ENCODE data around the gene BTBD16. TPM values are rescaled to one million over a fixed set of nuclear protein-coding genes. Genes with fewer than 3 reads are reported as not detected.

The BTBD16 gene
- total RNA-seq, 1 experiment from 2014 or later = 0.82 TPM

DNA sequence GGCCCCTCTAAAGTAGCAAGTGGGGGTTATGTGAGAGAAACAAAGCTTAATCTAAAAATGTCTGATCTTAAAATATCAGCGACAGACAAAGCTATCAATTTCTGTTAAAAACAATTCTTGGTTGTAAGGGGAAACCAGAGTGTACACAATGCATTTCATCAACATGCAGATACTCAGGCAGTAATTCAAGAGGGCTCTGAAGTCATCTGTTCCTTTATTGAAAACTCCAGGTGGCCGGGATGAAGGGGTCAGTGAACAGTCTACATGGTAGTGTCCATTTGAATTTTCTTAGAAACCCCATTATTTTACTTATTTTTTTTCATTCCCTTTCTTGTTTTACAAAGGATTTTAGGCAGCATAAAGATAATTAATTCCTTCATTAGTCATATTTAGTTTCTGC lies 36.7 kb upstream of the BTBD16 start:
- in situ Hi-C loops (cut with HindIII; ENCODE audit: low pct_unique_long_range_greater_than_20kb, low sequenced_read_pairs) = no loop called here
- Histone ChIP-seq H3K4me1 (ENCODE audit: control insufficient read depth, insufficient read depth, low read length) (no peaks in the 10 kb centered on the region), H3K9me3 (ENCODE audit: control insufficient read depth, insufficient read depth, low read depth, low read length) (no peaks in the 10 kb centered on the region), H3K27me3 (ENCODE audit: control insufficient read depth, insufficient read depth, low read length) (no peaks in the 10 kb centered on the region), H3K4me3 (ENCODE audit: low read depth in 2 of 2, low read length in 2 of 2) (no peak overlapping the region), H3K36me3 (ENCODE audit: control insufficient read depth, insufficient read depth, low read length) (peaks cover 27% of the 10 kb centered on the region), H3K27ac (ENCODE audit: low read length) (no peak overlapping the region)
- DNase-seq (ENCODE audit: low read depth, low spot score) = no peak
- no peak for ATAC-seq
- ChIA-PET POLR2A (no interaction called here), CTCF (no interaction called here)
- no TSS peak for BruUV-seq (replicated peaks)
- TF ChIP-seq POLR2AphosphoS5 (IDR thresholded peaks at IDR 0.05; ENCODE audit: low read depth, low read length) (no peak), TCF7L2 (IDR thresholded peaks at IDR 0.05; ENCODE audit: low read depth, low read length) (no peak), SIN3A (IDR thresholded peaks at IDR 0.05; ENCODE audit: borderline replicate concordance, insufficient read depth, low read depth, low read length) (no peak)
- TF ChIP-seq, protein P1, sequence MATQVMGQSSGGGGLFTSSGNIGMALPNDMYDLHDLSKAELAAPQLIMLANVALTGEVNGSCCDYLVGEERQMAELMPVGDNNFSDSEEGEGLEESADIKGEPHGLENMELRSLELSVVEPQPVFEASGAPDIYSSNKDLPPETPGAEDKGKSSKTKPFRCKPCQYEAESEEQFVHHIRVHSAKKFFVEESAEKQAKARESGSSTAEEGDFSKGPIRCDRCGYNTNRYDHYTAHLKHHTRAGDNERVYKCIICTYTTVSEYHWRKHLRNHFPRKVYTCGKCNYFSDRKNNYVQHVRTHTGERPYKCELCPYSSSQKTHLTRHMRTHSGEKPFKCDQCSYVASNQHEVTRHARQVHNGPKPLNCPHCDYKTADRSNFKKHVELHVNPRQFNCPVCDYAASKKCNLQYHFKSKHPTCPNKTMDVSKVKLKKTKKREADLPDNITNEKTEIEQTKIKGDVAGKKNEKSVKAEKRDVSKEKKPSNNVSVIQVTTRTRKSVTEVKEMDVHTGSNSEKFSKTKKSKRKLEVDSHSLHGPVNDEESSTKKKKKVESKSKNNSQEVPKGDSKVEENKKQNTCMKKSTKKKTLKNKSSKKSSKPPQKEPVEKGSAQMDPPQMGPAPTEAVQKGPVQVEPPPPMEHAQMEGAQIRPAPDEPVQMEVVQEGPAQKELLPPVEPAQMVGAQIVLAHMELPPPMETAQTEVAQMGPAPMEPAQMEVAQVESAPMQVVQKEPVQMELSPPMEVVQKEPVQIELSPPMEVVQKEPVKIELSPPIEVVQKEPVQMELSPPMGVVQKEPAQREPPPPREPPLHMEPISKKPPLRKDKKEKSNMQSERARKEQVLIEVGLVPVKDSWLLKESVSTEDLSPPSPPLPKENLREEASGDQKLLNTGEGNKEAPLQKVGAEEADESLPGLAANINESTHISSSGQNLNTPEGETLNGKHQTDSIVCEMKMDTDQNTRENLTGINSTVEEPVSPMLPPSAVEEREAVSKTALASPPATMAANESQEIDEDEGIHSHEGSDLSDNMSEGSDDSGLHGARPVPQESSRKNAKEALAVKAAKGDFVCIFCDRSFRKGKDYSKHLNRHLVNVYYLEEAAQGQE (IDR thresholded peaks at IDR 0.05; ENCODE audit: insufficient read depth in 1 of 2, low read depth in 2 of 2, low read length in 1 of 2) = no peak
- TF ChIP-seq, protein P2, sequence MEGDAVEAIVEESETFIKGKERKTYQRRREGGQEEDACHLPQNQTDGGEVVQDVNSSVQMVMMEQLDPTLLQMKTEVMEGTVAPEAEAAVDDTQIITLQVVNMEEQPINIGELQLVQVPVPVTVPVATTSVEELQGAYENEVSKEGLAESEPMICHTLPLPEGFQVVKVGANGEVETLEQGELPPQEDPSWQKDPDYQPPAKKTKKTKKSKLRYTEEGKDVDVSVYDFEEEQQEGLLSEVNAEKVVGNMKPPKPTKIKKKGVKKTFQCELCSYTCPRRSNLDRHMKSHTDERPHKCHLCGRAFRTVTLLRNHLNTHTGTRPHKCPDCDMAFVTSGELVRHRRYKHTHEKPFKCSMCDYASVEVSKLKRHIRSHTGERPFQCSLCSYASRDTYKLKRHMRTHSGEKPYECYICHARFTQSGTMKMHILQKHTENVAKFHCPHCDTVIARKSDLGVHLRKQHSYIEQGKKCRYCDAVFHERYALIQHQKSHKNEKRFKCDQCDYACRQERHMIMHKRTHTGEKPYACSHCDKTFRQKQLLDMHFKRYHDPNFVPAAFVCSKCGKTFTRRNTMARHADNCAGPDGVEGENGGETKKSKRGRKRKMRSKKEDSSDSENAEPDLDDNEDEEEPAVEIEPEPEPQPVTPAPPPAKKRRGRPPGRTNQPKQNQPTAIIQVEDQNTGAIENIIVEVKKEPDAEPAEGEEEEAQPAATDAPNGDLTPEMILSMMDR (IDR thresholded peaks at IDR 0.05) = no peak
- intact Hi-C loops (cut with micrococcal nuclease; ENCODE audit: unreplicated experiment) = no loop called here

DNA sequence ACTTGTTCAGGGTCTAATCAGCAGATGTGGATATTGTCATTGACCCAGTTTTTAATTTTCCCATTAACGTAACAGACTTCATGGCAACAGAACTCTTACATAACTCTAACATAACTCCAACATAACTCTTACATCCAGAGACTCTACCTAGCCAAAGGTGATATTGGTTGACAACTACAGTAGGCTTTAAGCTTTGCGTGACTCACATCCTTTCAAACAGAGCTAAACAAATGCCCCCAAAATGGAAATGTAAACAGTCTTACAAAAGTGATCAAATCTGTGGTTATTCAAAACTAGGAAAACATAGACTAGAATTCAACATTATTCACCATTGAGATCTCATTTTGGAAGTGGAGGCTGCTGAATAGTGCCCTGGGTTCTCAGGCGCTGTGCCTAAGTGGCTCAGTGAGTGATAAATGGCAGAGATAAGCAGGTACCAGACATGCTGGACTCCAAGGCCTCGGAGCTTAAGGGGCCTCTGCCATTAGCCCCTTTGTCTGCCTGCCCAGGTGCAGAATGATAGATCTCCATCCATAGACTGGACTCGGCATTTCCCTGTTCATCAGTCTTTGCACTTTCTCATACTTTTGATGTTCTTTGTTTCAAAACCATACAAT lies 34.3 kb upstream of the BTBD16 start:
- CTCF ChIA-PET = no interaction called here

More for the DNA sequence above, 34.3 kb upstream of the BTBD16 start:
- Histone ChIP-seq H3K9me3 (ENCODE audit: control insufficient read depth, insufficient read depth, low read depth, low read length) (no peaks in the 10 kb centered on the region), H3K4me3 (ENCODE audit: low read depth in 2 of 2, low read length in 2 of 2) (no peak overlapping the region), H3K27ac (ENCODE audit: low read length) (no peak overlapping the region), H3K27me3 (ENCODE audit: control insufficient read depth, insufficient read depth, low read length) (no peaks in the 10 kb centered on the region), H3K36me3 (ENCODE audit: control insufficient read depth, insufficient read depth, low read length) (peaks cover 23% of the 10 kb centered on the region), H3K4me1 (ENCODE audit: control insufficient read depth, insufficient read depth, low read length) (no peaks in the 10 kb centered on the region)
- no TSS peak for BruUV-seq (replicated peaks)
- ATAC-seq = no peak
- DNase-seq (ENCODE audit: low read depth, low spot score) = no peak
- POLR2A ChIA-PET = no interaction called here
- in situ Hi-C loops (cut with HindIII; ENCODE audit: low pct_unique_long_range_greater_than_20kb, low sequenced_read_pairs) = no loop called here
- no peak for TF ChIP-seq POLR2AphosphoS5 (IDR thresholded peaks at IDR 0.05; ENCODE audit: low read depth, low read length)
- TF ChIP-seq SIN3A (IDR thresholded peaks at IDR 0.05; ENCODE audit: borderline replicate concordance, insufficient read depth, low read depth, low read length) = no peak
- TF ChIP-seq, protein P1 (IDR thresholded peaks at IDR 0.05; ENCODE audit: insufficient read depth in 1 of 2, low read depth in 2 of 2, low read length in 1 of 2) = no peak
- TF ChIP-seq, protein P2 (IDR thresholded peaks at IDR 0.05) = no peak
- no peak for TF ChIP-seq TCF7L2 (IDR thresholded peaks at IDR 0.05; ENCODE audit: low read depth, low read length)
- intact Hi-C loops (cut with micrococcal nuclease; ENCODE audit: unreplicated experiment) = no loop called here

All from Panc1 (cell line).